Hepatocyte (in vitro differentiated cells): ENCODE data around the gene HEY2.

Experiments
- CTCF ChIP-seq: fragments of 200-600 bp; sonication (generic); IDR thresholded peaks from 2 replicates; pipeline ENCODE4 v1.5.1; 2016; ENCODE audit warnings: antibody characterized with exemption, mild to moderate bottlenecking; ENCODE audit not compliant: poor library complexity
- EZH2phosphoT487 ChIP-seq: fragments of 200-600 bp; sonication (generic); IDR thresholded peaks from one replicate; pipeline ENCODE4 v1.6.1; 2018; ENCODE audit warnings: antibody characterized with exemption, mild to moderate bottlenecking, low read depth, moderate library complexity; ENCODE audit not compliant: unreplicated experiment, severe bottlenecking

- TF ChIP-seq CTCF: no peak
- TF ChIP-seq EZH2phosphoT487: no peak
Measured at GRCh38 chr6:125707615-125708243, 41.7 kb upstream of the HEY2 start.
